Stimulated activated CD4-positive, alpha-beta T cell treated with anti-CD3 and anti-CD28 coated beads, Interleukin-4, amount 100 ng/mL, for 24 hours (primary cell): ENCODE data around the gene CACNA2D2.

Experiments used
- DNase-seq: peaks from one replicate; pipeline ENCODE4 v3.0.0-alpha.2; 2020

Gene CACNA2D2

DNA sequence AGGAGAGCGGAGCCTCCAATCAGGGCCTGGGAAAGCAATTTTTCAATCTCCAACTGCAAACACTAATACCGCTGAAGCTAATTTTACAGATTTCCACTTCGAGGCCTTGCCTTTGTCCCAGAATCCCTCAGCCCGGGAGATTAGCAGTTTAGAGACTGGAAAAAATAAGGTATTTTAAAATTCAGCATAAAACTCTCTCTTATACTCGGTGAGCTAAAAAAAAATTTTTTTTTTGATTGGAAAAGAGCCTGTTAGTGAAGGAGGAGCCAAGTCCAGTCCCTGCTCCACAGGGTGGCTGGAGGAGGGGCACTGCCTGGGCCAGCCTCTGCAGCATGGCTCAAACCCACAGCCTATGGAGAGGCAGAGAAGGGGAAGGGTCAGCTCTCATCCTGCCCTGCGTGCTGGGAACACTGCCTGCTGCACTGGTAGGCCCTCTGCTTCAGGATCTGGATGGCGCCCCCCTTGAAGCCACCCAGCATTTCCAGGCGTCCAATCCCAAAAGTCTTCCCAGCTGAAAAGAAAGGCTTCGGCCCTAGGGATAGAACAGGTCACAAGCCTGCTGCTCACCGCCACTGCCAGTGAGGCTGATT is 48.9 kb downstream of the CACNA2D2 start:
- no peak for DNase-seq

DNA sequence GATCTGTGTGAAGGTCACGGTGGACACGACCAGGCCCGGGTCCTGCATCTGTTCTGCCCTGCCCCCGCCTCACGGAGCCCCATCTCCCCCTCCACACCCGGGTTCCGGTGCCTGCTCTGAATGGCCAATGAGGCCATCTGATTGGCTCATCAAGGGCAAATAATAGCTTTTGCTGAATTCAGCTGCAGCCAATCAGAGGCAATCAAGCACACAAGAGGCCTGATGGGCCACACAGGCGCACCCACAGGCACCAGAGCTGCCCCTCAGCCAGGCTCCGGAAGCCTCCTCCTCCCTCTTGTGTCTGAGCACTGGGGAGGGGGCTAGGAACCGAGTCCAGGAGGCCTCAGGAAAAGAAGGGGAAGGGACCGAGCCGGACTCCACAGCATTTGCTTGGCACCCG is 49.5 kb downstream of the CACNA2D2 start:
- no peak for DNase-seq

DNA sequence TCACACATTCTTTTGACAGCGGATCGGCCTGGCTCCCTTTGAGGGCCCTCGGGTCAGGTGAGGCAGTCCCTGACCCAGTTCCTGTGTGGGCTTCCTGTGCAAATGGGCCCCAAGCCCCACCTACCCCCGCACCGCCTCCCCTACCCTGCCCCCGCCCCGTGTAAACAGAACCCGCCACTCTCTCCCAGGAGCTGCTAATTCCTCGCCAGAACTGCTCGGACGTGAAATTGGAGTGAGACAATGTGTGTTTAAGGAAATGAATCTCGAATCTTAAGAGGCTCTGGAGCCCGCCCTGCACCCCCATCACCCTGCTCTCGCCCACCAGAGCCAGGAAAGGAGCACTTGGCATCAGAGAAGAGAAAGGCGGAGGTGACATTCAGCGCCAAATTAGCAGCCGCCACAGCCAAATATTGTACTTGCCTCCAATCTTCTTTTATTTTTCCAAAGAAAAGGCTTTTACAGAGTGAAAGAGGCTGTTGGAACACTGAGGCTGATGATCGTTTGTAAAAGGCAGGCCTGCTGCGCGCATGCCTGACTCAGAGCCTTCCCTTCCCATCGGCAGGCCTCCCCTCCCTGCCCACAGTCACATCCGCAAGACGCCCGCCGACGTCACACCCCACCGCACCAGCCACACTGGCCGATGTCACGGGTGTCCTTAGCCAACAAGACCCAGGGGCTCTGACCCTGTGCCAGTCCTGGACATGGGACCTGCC is 53.1 kb downstream of the CACNA2D2 start:
- peak; percentile 51 for DNase-seq

DNA sequence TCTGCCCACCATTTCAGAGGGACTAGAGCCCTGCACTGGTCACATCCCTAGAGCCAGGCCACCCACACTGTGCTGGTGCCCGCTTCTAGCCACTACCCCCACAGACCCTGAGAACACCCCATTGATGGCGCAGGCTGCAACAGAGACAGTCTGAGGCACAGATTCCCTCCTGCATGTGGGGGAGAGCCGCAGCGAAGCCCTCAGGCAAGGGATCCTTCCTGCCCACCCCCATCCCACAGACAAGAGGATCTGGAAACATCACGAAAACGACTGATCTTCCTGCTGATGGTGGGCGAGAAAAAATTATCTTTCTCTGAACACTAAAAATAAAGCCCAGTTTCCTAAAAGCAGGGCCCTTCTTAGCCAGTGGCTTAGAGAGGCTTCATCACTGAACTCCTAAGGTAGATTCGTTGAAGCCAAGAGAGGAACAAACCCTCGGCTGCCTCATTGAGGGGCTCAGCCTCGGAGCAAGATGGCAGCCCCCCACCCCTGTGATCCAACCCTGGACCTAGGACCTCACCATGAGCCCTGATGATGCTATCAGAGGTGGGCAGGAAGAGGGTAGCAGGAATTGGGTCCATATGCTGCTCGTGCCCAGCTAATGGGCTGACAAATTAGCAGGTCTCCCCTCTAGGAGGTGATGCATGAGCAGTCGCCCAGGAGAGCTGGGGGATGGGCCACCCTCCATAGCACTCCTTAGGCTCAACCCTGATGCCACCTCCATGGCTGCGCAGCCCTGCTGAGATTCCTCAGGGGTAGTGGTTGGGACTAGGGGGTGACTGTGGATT is 54.5 kb downstream of the CACNA2D2 start:
- no peak for DNase-seq

DNA sequence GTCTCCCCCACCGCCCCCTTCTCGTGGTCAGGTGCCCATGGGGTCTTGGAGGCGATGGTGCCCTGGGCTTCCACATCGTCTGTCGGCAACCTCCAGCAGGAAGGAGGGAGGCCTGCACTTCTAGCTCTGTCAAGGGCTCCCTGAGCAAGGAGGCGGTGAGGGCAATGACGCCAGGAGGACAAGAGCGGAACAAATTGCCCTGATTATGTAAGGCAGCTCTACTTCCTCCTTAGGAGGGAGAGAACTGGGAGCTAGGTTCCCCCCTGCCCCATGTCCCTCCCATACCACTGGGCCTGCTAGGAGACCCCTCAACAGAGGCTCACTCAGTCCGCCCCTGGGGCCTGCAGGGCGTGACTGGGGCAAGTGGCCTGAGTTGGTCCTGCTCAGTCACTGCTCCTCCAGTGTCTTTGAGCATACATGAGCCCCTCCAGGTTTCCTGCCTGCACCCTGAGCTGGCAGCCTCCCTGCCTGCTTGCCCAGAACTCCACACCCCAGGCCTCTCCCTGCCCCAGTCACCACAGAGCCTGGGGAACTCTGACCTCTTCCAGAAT is 56.1 kb downstream of the CACNA2D2 start:
- no peak for DNase-seq

DNA sequence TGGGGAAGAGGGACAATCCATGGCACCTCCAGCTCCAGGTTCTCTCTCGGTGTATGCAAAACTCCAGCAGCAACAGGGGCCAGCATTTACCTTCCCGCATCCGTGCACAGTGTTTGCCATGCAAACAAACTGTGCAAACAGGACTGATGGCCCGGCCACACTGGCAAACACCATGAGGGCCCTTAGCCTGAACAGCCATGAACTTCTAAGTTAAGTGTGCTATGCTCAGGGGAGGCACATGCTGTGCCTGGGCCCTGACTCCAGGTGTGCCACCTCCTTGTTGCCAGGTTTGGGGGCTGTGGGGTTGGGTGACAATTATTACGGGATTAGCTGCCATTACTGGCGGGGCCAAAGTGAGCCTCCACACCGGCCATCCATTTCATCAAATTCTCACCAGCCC is 57.5 kb downstream of the CACNA2D2 start:
- DNase-seq, result no peak

DNA sequence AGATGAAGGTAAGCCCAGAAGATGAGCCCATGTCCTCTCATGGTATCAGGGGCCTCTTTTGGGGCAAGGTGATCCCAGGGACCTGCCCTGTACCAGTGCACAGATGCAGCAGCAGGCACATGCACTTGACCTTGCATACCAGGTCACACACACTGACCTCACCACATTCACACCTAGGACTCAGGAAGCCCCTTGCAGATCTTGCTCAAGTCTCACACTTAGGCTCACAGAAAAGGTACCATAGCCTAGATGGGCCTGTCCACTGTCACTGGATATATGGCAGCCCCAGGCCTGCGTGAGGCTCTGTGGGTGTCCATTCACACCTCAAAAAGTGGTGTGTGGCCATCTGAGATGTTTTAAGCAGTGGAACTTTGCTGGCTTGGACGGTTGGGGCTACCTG is 58.7 kb downstream of the CACNA2D2 start:
- no peak for DNase-seq

DNA sequence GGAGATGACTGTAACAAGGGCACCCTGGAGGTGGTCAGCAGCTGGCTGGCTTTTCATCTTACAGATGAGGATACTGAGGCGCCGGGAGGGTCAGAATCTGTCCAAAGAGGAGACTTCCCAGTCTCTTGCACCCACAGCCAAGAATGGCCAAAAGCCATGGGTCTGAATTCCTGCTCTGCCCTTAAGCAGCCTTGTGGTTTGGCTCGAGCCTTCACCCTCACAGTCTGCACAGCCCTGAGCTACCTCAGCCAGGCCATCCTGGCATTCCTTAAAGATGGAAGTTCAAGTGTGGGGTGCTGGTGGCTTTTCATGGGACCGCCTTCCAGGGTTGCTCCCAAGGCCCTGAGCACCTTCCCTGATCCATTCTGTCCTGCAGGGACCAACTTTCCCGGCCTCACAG is 59.2 kb downstream of the CACNA2D2 start:
- DNase-seq, result no peak

DNA sequence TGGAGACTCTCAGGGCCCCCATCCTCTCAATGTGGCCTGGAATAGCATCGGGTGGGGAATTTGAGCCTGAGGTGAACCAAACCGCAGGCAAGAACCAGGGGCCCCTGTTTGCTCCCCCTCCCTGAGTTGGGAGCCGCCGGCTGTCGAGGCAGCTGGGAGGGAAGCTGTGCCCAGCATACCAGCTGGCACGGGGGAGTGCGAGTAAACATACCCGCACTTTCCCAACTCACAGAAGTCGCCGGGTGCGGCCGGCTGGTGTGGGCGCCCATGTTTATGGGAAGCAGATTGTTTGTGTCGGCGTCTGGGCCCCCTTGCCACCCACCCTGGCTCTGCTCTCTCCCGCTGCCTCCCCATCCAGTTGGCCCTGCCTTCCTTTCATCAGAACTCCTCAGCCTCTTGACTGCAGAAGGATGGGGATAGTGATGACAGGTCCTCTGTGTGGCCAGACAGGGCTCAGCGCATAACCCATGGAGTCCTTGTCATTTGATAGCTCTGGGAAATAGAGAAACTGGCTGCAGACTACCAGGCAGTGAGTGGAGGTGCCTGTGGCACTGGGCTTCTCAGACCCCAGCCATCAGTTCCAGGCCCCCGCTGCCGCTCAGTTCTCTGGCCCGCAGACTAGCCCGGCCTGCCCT is 60.4 kb downstream of the CACNA2D2 start:
- no peak for DNase-seq

DNA sequence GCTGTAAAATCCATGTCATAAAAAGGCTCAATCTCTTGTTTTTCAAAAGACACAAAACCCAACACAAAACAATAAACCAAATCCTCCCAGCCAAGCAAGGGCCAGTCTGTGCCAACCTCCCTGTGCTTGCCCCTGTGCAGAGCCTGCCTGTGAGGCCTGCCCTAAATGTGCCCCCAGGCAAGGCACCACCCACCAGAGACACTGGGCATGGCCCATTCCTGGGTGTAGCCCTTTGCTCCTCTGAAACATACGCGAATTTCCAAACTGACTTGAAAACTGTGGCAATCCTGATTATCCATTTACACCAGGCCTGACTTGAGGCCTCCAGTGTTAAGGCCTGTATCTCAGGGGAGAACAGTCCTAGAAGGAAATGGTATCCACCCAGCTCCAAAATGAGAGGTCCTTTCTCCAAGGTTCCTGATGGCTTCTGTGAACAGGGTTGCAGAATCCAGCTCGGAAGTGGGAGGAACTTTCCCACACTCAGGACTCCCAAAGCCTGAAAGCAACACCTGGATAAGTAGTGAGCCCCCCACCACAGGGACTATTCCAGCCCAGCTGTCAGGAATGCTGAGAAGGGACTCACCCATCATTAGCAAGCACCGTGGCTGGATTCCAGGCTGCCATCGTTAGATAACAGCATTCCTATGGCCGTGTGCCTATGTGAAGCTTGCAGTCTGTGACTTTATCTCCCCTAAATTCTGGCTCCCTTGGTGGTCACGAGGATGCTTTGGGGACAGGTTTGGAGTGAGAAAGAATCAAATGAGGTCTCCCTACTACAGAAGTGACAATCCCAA is 61.8 kb downstream of the CACNA2D2 start:
- no peak for DNase-seq

DNA sequence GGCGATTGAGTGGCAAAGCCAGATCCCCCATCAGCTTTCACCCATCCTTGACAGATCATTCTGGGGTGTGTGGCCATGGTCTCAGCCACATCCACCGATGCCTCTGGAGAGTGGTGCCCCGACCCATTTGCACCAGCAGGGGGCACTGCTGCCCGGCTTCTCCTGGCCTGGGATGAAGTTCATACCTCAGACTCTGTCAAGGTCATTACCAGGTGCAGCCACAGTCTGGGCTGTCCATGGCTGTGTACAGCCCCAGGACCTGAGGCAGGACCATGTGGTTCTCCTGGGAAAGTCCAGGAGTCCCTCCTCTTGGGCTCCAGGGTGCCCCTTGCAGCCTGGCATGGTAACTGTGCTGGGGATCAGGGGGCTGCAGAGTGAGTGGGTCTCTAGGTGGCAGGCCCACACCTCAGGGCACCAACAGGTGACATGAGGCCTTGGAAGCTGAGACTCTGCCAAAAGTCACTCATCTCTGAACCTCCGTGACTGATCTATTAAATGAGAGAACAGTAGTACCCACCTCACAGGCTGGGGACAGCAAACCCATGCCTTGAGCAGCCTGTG is 67.2 kb downstream of the CACNA2D2 start:
- DNase-seq, result peak; percentile 77

DNA sequence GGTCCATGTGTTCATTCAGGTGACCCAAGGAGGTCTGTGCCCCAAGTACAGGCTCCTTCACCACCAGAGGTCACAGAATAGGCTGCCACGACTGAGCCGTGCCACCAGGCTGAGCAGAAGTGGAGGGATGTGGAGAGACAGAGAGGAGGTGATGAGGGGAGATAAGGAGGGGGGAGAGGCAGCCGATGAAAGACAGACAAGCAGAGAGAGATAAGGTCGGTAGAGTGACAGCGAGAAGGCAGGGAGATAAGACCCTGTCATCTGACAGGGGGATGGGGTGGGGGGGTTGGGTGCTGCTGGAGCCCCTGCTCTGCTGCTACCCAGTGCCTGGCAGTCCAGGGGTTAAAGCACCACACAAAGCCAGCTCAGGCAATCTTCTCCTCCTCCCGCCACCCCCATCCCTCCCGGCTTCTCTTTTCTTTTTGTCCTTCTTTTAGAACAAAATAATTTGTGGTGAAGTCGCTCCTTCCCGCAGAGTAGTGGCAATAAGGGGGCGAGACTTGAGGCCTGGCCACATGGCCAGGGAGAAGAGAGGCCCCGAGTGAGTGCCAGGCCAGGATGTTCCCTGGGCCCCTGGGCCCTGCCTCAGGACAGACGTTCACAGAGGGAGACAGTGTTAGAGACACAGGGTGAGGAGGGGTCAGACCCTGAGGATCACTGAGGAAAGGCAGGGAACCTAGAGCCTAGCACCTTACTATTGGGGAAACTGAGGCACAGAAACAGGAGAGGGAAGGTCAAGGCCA is 67.9 kb downstream of the CACNA2D2 start:
- no peak for DNase-seq

DNA sequence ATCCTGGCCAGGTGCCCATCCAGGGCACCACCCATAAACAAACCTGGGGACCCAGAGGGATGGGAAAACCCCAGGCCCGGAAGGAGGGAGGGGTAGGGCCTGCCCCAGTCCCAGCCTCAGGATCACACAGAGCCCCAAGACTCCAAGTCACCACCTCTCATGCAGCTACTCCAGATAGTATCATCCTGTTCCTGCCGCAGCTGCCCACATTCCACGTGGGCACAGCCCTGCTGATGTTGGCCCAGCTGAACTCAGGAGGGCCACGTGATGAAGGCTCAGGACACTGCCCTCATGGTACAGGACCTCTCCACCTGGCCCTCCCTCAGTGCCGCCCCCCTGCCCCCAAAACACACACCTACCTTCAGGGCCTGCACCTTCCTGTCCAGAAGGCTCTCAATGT is 69.5 kb downstream of the CACNA2D2 start:
- DNase-seq, result no peak

DNA sequence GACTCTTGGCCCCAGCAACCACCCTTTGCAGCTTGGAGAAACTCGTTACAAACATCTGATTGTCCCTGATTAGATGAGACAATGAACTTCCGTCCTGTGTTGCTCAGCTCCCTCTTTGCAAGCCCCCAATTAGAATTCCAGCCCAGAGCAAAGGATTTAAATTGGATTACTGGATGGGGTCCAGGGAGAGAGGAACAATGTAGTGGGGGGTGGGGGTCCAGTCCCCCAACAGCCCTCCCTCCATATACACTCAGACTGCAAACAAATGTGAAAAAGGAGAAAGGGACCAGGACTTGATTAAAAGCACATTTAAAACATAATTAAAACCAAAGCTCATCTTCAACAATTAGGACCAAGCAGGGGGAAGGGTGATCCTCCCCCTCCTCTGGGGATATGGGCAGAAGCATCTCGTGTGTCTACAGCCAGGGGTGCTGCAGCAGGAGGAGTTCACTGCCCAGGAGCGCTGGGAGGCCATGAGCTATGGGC is 72.4 kb downstream of the CACNA2D2 start:
- no peak for DNase-seq

DNA sequence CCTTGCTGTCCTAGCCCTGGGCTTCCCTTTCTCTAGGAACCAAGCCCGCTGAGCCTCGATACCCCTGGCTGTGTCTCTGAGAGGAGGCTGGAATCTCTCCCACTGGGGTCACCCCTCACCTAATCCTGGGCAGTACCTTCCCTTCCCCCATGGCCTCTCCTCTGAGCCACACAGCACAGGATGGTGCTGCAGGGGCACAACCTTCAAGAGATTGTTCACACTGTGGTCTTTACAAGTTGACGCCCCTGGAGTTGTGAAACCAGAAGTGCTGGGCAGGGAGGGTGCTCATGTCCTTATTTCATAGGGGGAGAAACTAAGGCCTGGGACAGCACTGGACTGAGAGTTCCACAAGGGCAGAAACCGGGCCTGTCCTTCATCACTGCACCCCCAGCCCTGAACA is 73.2 kb downstream of the CACNA2D2 start:
- no peak for DNase-seq

DNA sequence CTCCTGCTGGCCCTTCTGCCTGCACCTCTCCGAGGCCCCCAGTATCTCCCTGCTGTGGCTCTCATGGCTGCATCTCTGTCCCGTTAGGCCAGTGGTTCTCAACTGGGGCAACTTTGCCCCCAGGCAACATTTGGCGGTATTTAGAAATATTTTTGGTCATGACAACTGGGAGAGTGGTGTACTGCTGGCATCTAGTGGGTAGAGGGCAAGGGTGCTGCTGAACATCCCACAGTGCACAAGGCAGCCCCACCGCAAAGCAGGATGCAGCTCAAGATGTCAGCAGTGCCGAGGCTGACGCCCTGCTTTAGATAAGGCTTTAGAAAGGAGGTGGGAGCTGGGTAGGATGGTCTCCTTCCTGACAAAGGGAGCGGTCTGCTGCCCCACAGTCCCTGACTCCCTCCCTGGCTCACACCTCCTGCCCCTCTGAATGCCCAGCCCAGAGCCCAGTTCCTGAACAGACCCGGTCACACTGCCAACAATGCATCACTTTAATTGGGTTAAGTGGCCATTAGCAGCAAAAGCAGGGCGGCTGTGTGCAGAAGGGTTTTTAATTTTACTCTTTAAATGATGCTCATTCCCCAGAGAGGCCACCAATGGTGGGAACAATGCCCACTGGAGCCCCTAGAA is 75.3 kb downstream of the CACNA2D2 start:
- no peak for DNase-seq

DNA sequence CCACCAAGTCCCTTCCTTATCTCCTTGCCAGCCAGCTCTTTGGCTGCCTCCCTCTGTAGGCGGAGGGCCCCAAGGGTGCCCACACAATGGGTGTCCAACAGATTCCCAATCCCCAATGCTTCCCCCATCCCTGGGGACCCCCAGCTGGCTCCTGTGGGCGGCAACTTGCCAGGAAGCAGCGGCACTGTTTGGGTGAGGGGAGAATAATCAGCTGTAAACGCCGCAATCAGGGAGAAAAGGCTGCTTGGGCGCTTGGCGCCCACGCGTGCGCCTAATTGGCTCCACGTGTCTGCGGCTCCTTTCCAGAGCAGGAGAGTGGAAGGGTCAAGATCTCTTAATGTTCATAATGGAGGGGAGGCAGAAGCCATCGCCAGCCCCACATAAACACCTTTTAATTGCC is 76.2 kb downstream of the CACNA2D2 start:
- DNase-seq, result no peak

DNA sequence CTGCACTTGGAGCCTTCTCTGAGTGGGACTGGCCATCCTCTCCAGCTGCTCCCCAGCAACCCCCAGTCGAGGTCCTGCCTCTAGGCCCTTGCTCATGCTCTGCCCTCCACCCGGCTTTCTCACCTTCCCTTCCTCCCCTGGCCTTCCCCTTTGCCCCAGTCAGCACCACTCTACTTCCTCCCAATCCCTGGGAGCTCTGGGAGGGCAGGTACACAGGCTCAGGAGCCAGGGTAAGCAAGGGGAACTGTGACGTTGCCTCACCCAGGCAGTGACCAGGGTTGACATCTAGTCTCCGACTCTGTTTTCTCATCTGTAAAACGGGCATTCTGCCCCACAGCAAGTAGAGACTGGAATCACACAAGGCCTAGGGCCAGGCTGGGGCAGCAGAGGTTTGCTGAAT is 77.5 kb downstream of the CACNA2D2 start:
- no peak for DNase-seq

DNA sequence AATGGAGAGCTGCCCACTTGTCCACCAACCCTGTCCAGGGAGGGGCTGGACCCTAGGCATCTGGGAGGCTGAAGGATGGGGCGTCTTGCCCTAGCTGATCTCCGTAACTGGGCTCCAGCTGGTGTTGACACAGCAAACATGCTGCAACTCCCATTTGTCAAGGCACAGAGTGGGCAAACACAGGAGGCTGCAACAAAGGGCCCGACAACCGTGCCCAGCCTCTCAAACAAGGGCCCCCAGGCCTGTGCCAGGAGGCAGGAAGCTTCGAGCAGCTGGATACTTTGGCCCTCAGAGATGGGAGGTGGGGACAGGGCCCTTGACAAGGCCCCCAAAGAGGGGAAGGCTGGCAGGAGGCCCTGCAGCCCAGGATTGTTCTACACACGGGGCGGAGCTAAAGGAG is 79.9 kb downstream of the CACNA2D2 start:
- DNase-seq, result no peak

DNA sequence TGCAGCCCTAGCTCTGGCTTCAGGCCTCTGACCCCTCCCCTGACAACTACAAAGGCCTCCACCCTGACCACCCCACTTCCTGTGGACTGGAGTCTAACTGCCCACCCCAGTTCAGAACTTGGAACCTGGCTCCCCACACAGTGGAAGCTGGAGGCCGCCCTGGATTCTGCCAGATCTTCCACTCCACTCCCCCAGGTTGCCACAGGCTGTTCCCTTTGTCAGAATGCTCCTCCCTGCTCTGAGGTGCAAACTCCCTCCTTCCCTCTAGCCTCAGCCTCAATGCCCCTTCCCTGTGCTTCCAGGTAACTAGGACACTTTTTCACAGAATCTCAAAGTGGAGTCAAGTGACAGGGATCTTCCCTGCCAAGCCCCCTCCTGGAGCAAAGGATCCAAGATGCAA is 81.3 kb downstream of the CACNA2D2 start:
- DNase-seq, result no peak
